SK-N-SH treated with all-trans-retinoic acid at 6 μM for 48 hours (cell line): ENCODE measurements around the gene HDGFL3.

Source experiments
- ATAC-seq: fragments of 200-7000 bp; cut with Tn5 transposase; 3 replicates; pipeline ENCODE4 v1.9.1; 2020; ENCODE audit warnings: mild to moderate bottlenecking, moderate library complexity
- BACH2 ChIP-seq: fragments of 250-450 bp; sonication (Bioruptor Pico); IDR thresholded peaks from 2 replicates; pipeline ENCODE4 v1.9.0; 2021; ENCODE audit warnings: mild to moderate bottlenecking, borderline replicate concordance
- CREB5 ChIP-seq: fragments of 250-450 bp; sonication (Bioruptor Pico); IDR thresholded peaks from 2 replicates; pipeline ENCODE4 v1.5.1; 2020; ENCODE audit warnings: low read depth, mild to moderate bottlenecking, moderate library complexity
- CSDC2 ChIP-seq: fragments of 250-450 bp; sonication (Bioruptor Pico); IDR thresholded peaks from 2 replicates; pipeline ENCODE4 v1.5.0; 2020; ENCODE audit warnings: mild to moderate bottlenecking, moderate library complexity
- CSRNP3 ChIP-seq: fragments of 250-450 bp; sonication (Bioruptor Pico); IDR thresholded peaks from 2 replicates; pipeline ENCODE4 v1.5.1; 2021; ENCODE audit warnings: mild to moderate bottlenecking, moderate library complexity
- ESRRG ChIP-seq: fragments of 250-450 bp; sonication (Bioruptor Pico); IDR thresholded peaks from 2 replicates; pipeline ENCODE4 v1.6.1; 2021; ENCODE audit warnings: mild to moderate bottlenecking
- GLIS3 ChIP-seq: fragments of 250-450 bp; sonication (Bioruptor Pico); IDR thresholded peaks from 2 replicates; pipeline ENCODE4 v1.5.0; 2020; ENCODE audit warnings: mild to moderate bottlenecking, moderate library complexity
- ISL1 ChIP-seq: fragments of 250-450 bp; sonication (Bioruptor Pico); IDR thresholded peaks from 2 replicates; pipeline ENCODE4 v2.1.2; 2022; ENCODE audit warnings: mild to moderate bottlenecking, moderate library complexity
- OSR1 ChIP-seq: fragments of 250-450 bp; sonication (Bioruptor Pico); IDR thresholded peaks from 2 replicates; pipeline ENCODE4 v1.8.0; 2022; ENCODE audit warnings: moderate library complexity, mild to moderate bottlenecking, inconsistent platforms
- PATZ1 ChIP-seq: fragments of 250-450 bp; sonication (Bioruptor Pico); IDR thresholded peaks from 2 replicates; pipeline ENCODE4 v1.8.0; 2020; ENCODE audit warnings: mild to moderate bottlenecking, moderate library complexity, borderline replicate concordance
- POU6F1 ChIP-seq: fragments of 250-450 bp; sonication (Bioruptor Pico); IDR thresholded peaks from 2 replicates; pipeline ENCODE4 v1.8.0; 2021; ENCODE audit warnings: low read depth, mild to moderate bottlenecking, moderate library complexity, borderline replicate concordance
- PPARA ChIP-seq: fragments of 250-450 bp; sonication (Bioruptor Pico); IDR thresholded peaks from 2 replicates; pipeline ENCODE4 v1.5.0; 2020; ENCODE audit warnings: mild to moderate bottlenecking, borderline replicate concordance
- RARB ChIP-seq: fragments of 250-450 bp; sonication (Bioruptor Pico); IDR thresholded peaks from 2 replicates; pipeline ENCODE4 v1.8.0; 2021; ENCODE audit warnings: mild to moderate bottlenecking, moderate library complexity
- SNAI2 ChIP-seq: fragments of 250-450 bp; sonication (Bioruptor Pico); IDR thresholded peaks from 2 replicates; pipeline ENCODE4 v1.5.0; 2020; ENCODE audit warnings: mild to moderate bottlenecking, moderate library complexity
- TCF4 ChIP-seq: fragments of 250-450 bp; sonication (Bioruptor Pico); IDR thresholded peaks from 2 replicates; pipeline ENCODE4 v1.8.0; 2021; ENCODE audit warnings: mild to moderate bottlenecking, moderate library complexity, borderline replicate concordance
- TSHZ2 ChIP-seq: fragments of 250-450 bp; sonication (Bioruptor Pico); IDR thresholded peaks from 2 replicates; pipeline ENCODE4 v1.5.0; 2020; ENCODE audit warnings: mild to moderate bottlenecking, moderate library complexity
- ZC3H10 ChIP-seq: fragments of 250-450 bp; sonication (Bioruptor Pico); IDR thresholded peaks from 2 replicates; pipeline ENCODE4 v1.5.1; 2021; ENCODE audit warnings: mild to moderate bottlenecking, moderate library complexity
- ZFP3 ChIP-seq: fragments of 250-450 bp; sonication (Bioruptor Pico); IDR thresholded peaks from 2 replicates; pipeline ENCODE4 v1.5.0; 2020; ENCODE audit warnings: mild to moderate bottlenecking, moderate library complexity
- ZFP30 ChIP-seq: fragments of 450-650 bp; formaldehyde crosslinking; IDR thresholded peaks from 2 replicates; pipeline ENCODE4 v1.5.0; 2022; ENCODE audit warnings: mild to moderate bottlenecking, moderate library complexity
- ZNF565 ChIP-seq: fragments of 450-650 bp; formaldehyde crosslinking; conservative IDR thresholded peaks from 2 replicates; pipeline ENCODE4 v1.5.0; 2020; ENCODE audit warnings: low read depth, mild to moderate bottlenecking, moderate library complexity
- ZNF70 ChIP-seq: fragments of 450-650 bp; formaldehyde crosslinking; IDR thresholded peaks from 2 replicates; pipeline ENCODE4 v1.5.0; 2020; ENCODE audit warnings: mild to moderate bottlenecking, moderate library complexity
- ZNF8 ChIP-seq: fragments of 450-650 bp; formaldehyde crosslinking; IDR thresholded peaks from 2 replicates; pipeline ENCODE4 v1.5.0; 2020; ENCODE audit warnings: mild to moderate bottlenecking, moderate library complexity

Gene HDGFL3

GRCh38 chr15:83243634-83244033, 36.0 kb upstream of the HDGFL3 start:
- TF ChIP-seq BACH2 (CRISPR knock-in tag) (no peak), SNAI2 (CRISPR knock-in tag) (no peak), OSR1 (no peak), CSRNP3 (CRISPR knock-in tag) (no peak), ZFP3 (CRISPR knock-in tag) (no peak), CREB5 (CRISPR knock-in tag) (no peak), ZNF8 (no peak), ESRRG (CRISPR knock-in tag) (no peak), PPARA (CRISPR knock-in tag) (no peak)
- TF ChIP-seq, all 23 proteins: peak for 0
- ATAC-seq, result no peak

- no peak for ATAC-seq
- TF ChIP-seq ZFP30 (CRISPR knock-in tag) (no peak), ZC3H10 (CRISPR knock-in tag) (no peak), PPARA (CRISPR knock-in tag) (no peak), ZNF565 (CRISPR knock-in tag) (no peak), ZNF8 (no peak), OSR1 (no peak), POU6F1 (no peak), ZNF70 (CRISPR knock-in tag) (no peak), CSRNP3 (CRISPR knock-in tag) (no peak), TCF4 (CRISPR knock-in tag) (no peak), SNAI2 (CRISPR knock-in tag) (no peak), PATZ1 (CRISPR knock-in tag) (no peak)
- TF ChIP-seq, all 23 proteins: peak for 0
These were observed 22.6 kb upstream of the HDGFL3 start for GRCh38 chr15:83230242-83230641.

- no peak for ATAC-seq
- TF ChIP-seq PPARA (CRISPR knock-in tag) (no peak), ESRRG (CRISPR knock-in tag) (no peak), ZFP30 (CRISPR knock-in tag) (no peak), CSRNP3 (CRISPR knock-in tag) (no peak), TCF4 (CRISPR knock-in tag) (no peak), GLIS3 (CRISPR knock-in tag) (no peak), TSHZ2 (no peak), ZFP3 (CRISPR knock-in tag) (no peak), SNAI2 (CRISPR knock-in tag) (no peak), ISL1 (no peak), PATZ1 (CRISPR knock-in tag) (no peak), CREB5 (CRISPR knock-in tag) (no peak), ZC3H10 (CRISPR knock-in tag) (no peak), CSDC2 (CRISPR knock-in tag) (no peak), RARB (CRISPR knock-in tag) (no peak), OSR1 (no peak), ZNF8 (no peak), ZNF565 (CRISPR knock-in tag) (no peak)
These were observed 17.8 kb upstream of the HDGFL3 start for GRCh38 chr15:83225449-83225848.
